ENCODE data around the gene TFPT.

- TF ChIP-seq DPF2 (CRISPR knock-in tag; IDR thresholded peaks at IDR 0.05; ENCODE audit: borderline replicate concordance, low read depth), result no peak
- no peak for TF ChIP-seq ZNF768 (CRISPR knock-in tag; IDR thresholded peaks at IDR 0.05)
- no peak for TF ChIP-seq SKI (IDR thresholded peaks at IDR 0.05; ENCODE audit: partially characterized antibody)
- no peak for TF ChIP-seq TFAP4 (IDR thresholded peaks at IDR 0.05; ENCODE audit: borderline replicate concordance, low read depth)
- TF ChIP-seq POLR2AphosphoS5 (IDR thresholded peaks at IDR 0.05; ENCODE audit: low read depth, low read length), result no peak
- no peak for TF ChIP-seq IRF2 (CRISPR knock-in tag; IDR thresholded peaks at IDR 0.05)
- TF ChIP-seq FOXA1 (IDR thresholded peaks at IDR 0.05), result no peak
- no peak for TF ChIP-seq FOXA1 (CRISPR knock-in tag; IDR thresholded peaks at IDR 0.05)
- TF ChIP-seq ZSCAN30 (CRISPR knock-in tag; IDR thresholded peaks at IDR 0.05), result no peak
- TF ChIP-seq SMYD3 (CRISPR knock-in tag; IDR thresholded peaks at IDR 0.05), result no peak
- TF ChIP-seq CEBPG (CRISPR knock-in tag; IDR thresholded peaks at IDR 0.05), result no peak
- no peak for TF ChIP-seq ZNF431 (CRISPR knock-in tag; IDR thresholded peaks at IDR 0.05; ENCODE audit: borderline replicate concordance, low read depth)
- TF ChIP-seq EZH2 (conservative IDR thresholded peaks at IDR 0.05; ENCODE audit: low read depth, low read length), result no peak
Measured at GRCh38 chr19:54124393-54124792, 8.9 kb upstream of the TFPT start.
